ENCODE data around the gene ZNF552.
A peak's percentile ranks its signal among the peaks of the same experiment; 100 is the strongest.
"Not testable (repeated sequence)": the region's sequence is repeated elsewhere in the genome, so short reads cannot be mapped to it uniquely, and the experiment has no call there.

Gene ZNF552

GRCh38 chr19:57803594-57804325, 11.0 kb downstream of the ZNF552 start:
- no peak overlapping the region for H3K4me3 ChIP-seq (replicated peaks; ENCODE audit: low read depth, low read length)
- H3K36me3 ChIP-seq (ENCODE audit: control insufficient read depth, insufficient read depth, low read length) = peaks cover 3% of the 10 kb centered on the region
- no peaks in the 10 kb centered on the region for H3K27me3 ChIP-seq (replicated peaks; ENCODE audit: control insufficient read depth, insufficient read depth, low read length)
- DNase-seq (ENCODE audit: extremely low read depth, insufficient read length) = peak; percentile 17
- TF ChIP-seq CTCF (IDR thresholded peaks at IDR 0.05; ENCODE audit: insufficient read depth, low read length, poor library complexity, severe bottlenecking) = no peak

- Histone ChIP-seq H3K36me3 (ENCODE audit: control insufficient read depth, insufficient read depth, low read length) (peaks cover 2% of the 10 kb centered on the region), H3K4me3 (replicated peaks; ENCODE audit: low read depth, low read length) (no peak overlapping the region), H3K27me3 (replicated peaks; ENCODE audit: control insufficient read depth, insufficient read depth, low read length) (no peaks in the 10 kb centered on the region)
- no peak for TF ChIP-seq CTCF (IDR thresholded peaks at IDR 0.05; ENCODE audit: insufficient read depth, low read length, poor library complexity, severe bottlenecking)
- no peak for DNase-seq (ENCODE audit: extremely low read depth, insufficient read length)
Observed at GRCh38 chr19:57803265-57803593, 11.5 kb downstream of the ZNF552 start.

GRCh38 chr19:57802269-57802668, 12.4 kb downstream of the ZNF552 start:
- Histone ChIP-seq H3K36me3 (ENCODE audit: control insufficient read depth, insufficient read depth, low read length) (no peaks in the 10 kb centered on the region; the same call in none of the 2 replicates), H3K4me3 (replicated peaks; ENCODE audit: low read depth, low read length) (no peak overlapping the region), H3K27me3 (replicated peaks; ENCODE audit: control insufficient read depth, insufficient read depth, low read length) (no peaks in the 10 kb centered on the region)
- DNase-seq (ENCODE audit: extremely low read depth, insufficient read length) = peak; percentile 26
- peak; percentile 31 for TF ChIP-seq CTCF (IDR thresholded peaks at IDR 0.05; ENCODE audit: insufficient read depth, low read length, poor library complexity, severe bottlenecking)

DNA sequence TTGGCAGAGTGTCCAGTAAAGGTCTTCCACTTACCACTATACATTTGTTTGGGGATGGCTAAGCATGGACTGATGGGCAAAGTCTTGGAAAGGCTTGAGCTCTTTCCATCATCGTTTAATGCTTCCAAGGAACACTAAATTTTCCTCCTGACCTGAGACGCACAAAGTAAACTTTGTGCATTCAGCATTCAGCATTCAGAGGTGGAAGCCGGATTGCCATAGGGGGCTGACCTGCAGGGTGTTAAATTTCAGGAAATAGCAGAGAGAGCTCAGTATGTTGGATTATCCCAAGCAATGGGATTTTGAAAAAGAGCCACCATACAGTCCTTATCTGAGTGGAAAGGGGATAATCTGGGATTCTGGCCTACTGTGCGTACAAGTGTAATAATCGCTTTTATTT, 14.0 kb downstream of the ZNF552 start:
- no peaks in the 10 kb centered on the region for H3K27me3 ChIP-seq (replicated peaks; ENCODE audit: control insufficient read depth, insufficient read depth, low read length)
- H3K36me3 ChIP-seq (ENCODE audit: control insufficient read depth, insufficient read depth, low read length) = peaks cover 2% of the 10 kb centered on the region
- no peak overlapping the region for H3K4me3 ChIP-seq (replicated peaks; ENCODE audit: low read depth, low read length)
- no peak for TF ChIP-seq CTCF (IDR thresholded peaks at IDR 0.05; ENCODE audit: insufficient read depth, low read length, poor library complexity, severe bottlenecking)
- DNase-seq (ENCODE audit: extremely low read depth, insufficient read length) = no peak

GRCh38 chr19:57796580-57796979, 18.1 kb downstream of the ZNF552 start:
- DNase-seq (ENCODE audit: extremely low read depth, insufficient read length); H3K36me3 ChIP-seq (ENCODE audit: control insufficient read depth, insufficient read depth, low read length); H3K27me3 ChIP-seq (replicated peaks; ENCODE audit: control insufficient read depth, insufficient read depth, low read length); H3K4me3 ChIP-seq (replicated peaks; ENCODE audit: low read depth, low read length): not testable (repeated sequence)

- H3K4me3 ChIP-seq (replicated peaks; ENCODE audit: low read depth, low read length) = no peak overlapping the region
- DNase-seq (ENCODE audit: extremely low read depth, insufficient read length) = no peak
- TF ChIP-seq CTCF (IDR thresholded peaks at IDR 0.05; ENCODE audit: insufficient read depth, low read length, poor library complexity, severe bottlenecking) = no peak
- H3K36me3 ChIP-seq (ENCODE audit: control insufficient read depth, insufficient read depth, low read length) = peaks cover 10% of the 10 kb centered on the region
- H3K27me3 ChIP-seq (replicated peaks; ENCODE audit: control insufficient read depth, insufficient read depth, low read length) = no peaks in the 10 kb centered on the region
Observed at GRCh38 chr19:57789288-57789687, 25.4 kb downstream of the ZNF552 start.

Measured in GM06990 (cell line).